Measurements from ENCODE around the gene INPP5E. TPM values are rescaled to one million over a fixed set of nuclear protein-coding genes. Genes with fewer than 3 reads are reported as not detected.
A peak's percentile ranks its signal among the peaks of the same experiment; 100 is the strongest.

Gene INPP5E
- total and polyA plus RNA-seq, 2 donors (not counting 1 experiment from before 2014, with no cell fraction given) = 3.9 to 7.8 TPM

DNA sequence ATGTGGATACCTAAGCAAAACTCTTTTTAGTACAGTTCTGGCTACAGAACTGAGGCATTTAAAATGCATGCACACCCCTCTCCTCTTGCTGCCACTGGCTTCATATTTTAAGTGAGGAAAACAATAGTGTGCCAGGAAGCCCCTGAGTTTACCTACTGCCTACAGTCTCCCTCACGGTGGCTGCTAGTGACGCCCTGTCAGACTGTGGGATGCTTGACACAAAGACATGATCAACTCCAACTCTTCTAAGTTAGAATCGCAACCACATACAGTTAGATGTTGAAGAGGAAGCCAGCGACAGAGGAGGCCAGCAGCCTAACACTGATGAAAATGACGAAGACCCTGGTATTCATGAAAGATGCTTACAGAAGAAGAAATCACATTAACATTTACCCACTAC is 41.9 kb upstream of the INPP5E start:
- H2AFZ ChIP-seq (ENCODE audit: low read length) = no peak overlapping the region
- H3K4me1 ChIP-seq (ENCODE audit: control insufficient read depth, extremely low read depth, insufficient read depth, low read length) = peaks cover 2% of the 10 kb centered on the region
- peaks cover 56% of the 10 kb centered on the region for H3K79me2 ChIP-seq (ENCODE audit: control insufficient read depth, insufficient read depth, low read length)
- no peaks in the 10 kb centered on the region for H4K20me1 ChIP-seq (ENCODE audit: control insufficient read depth, extremely low read depth, insufficient read depth, low read length)
- peaks cover 8% of the 10 kb centered on the region for H3K36me3 ChIP-seq (ENCODE audit: control insufficient read depth, insufficient read depth, low read length)
- no peaks in the 10 kb centered on the region for H3K27me3 ChIP-seq (ENCODE audit: control insufficient read depth, insufficient read depth, low read length)
- no peaks in the 10 kb centered on the region for H3K9me3 ChIP-seq (ENCODE audit: control insufficient read depth, insufficient read depth, low read depth, low read length)
- DNase-seq (ENCODE audit: low read depth in 2 of 2) = no peak
- peak overlapping the region; percentile 98 for H3K4me2 ChIP-seq (ENCODE audit: extremely low read depth, insufficient read depth, low read length)
- peak overlapping the region; percentile 82 to 97 (median 90) for H3K4me3 ChIP-seq (replicated peaks in 1 of 4; ENCODE audit: control extremely low read depth in 1 of 4, insufficient read depth in 1 of 4, low read depth in 3 of 4, low read length in 4 of 4)
- peak overlapping the region; percentile 99 for H3K27ac ChIP-seq (ENCODE audit: insufficient read depth, low read length)
- peak overlapping the region; percentile 99 for H3K9ac ChIP-seq (ENCODE audit: insufficient read depth, low read length)
- no peak for TF ChIP-seq EZH2 (IDR thresholded peaks at IDR 0.05; ENCODE audit: low read length, missing control alignments)
- TF ChIP-seq, protein P1, sequence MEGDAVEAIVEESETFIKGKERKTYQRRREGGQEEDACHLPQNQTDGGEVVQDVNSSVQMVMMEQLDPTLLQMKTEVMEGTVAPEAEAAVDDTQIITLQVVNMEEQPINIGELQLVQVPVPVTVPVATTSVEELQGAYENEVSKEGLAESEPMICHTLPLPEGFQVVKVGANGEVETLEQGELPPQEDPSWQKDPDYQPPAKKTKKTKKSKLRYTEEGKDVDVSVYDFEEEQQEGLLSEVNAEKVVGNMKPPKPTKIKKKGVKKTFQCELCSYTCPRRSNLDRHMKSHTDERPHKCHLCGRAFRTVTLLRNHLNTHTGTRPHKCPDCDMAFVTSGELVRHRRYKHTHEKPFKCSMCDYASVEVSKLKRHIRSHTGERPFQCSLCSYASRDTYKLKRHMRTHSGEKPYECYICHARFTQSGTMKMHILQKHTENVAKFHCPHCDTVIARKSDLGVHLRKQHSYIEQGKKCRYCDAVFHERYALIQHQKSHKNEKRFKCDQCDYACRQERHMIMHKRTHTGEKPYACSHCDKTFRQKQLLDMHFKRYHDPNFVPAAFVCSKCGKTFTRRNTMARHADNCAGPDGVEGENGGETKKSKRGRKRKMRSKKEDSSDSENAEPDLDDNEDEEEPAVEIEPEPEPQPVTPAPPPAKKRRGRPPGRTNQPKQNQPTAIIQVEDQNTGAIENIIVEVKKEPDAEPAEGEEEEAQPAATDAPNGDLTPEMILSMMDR (conservative IDR thresholded peaks at IDR 0.05 in 1 of 2, IDR thresholded peaks at IDR 0.05 in 1 of 2; ENCODE audit: low read depth in 1 of 2, low read length in 2 of 2) = no peak

DNA sequence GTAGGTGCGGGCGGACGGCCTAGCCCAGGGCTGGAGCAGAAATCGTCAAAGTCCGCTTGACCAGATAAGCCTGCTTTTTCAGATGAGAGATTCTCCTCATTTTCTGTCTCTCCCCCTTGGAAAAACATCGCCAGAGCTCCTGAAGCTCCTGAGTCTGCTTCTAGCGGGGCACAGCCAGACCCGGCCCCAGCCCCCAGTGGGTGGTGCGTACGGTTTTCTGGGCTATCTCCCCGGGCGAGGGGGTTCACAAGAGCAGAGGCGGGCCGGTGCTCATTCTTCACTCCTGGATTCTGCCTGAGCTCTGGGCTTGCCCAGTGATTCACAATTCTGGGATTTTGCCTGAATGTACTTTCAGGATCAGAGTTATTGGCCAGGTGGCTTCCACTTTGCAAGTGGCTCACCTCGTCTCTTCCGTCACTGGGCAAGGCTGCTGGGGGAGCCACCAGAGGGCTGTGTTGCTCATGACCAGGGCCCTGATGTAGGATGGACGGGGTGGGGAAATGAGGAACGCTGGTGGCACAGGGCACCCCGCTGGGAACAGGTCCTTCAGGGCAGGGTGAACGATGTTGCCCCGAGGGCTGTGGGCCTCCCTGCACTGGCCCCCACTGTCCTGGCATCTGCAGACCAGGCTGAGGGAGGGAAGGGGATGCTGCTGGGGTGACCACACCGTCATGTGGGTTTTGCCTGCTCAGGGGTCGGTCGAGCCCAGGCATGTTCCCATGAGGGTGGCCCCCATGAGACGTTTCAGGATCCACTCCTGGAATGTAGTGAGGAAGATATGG is 36.9 kb upstream of the INPP5E start:
- H4K20me1 ChIP-seq (ENCODE audit: control insufficient read depth, extremely low read depth, insufficient read depth, low read length) = no peaks in the 10 kb centered on the region
- no peak for DNase-seq (ENCODE audit: low read depth in 2 of 2)
- H3K9me3 ChIP-seq (ENCODE audit: control insufficient read depth, insufficient read depth, low read depth, low read length) = no peaks in the 10 kb centered on the region
- H3K27me3 ChIP-seq (ENCODE audit: control insufficient read depth, insufficient read depth, low read length) = no peaks in the 10 kb centered on the region
- H3K36me3 ChIP-seq (ENCODE audit: control insufficient read depth, insufficient read depth, low read length) = peaks cover 54% of the 10 kb centered on the region
- peaks cover 78% of the 10 kb centered on the region for H3K79me2 ChIP-seq (ENCODE audit: control insufficient read depth, insufficient read depth, low read length)
- H3K4me3 ChIP-seq (replicated peaks in 1 of 4; ENCODE audit: control extremely low read depth in 1 of 4, insufficient read depth in 1 of 4, low read depth in 3 of 4, low read length in 4 of 4) = no peak overlapping the region
- H3K27ac ChIP-seq (ENCODE audit: insufficient read depth, low read length) = no peak overlapping the region
- H3K9ac ChIP-seq (ENCODE audit: insufficient read depth, low read length) = no peak overlapping the region
- H3K4me1 ChIP-seq (ENCODE audit: control insufficient read depth, extremely low read depth, insufficient read depth, low read length) = no peaks in the 10 kb centered on the region
- no peak for TF ChIP-seq EZH2 (IDR thresholded peaks at IDR 0.05; ENCODE audit: low read length, missing control alignments)
- TF ChIP-seq, protein P1 (conservative IDR thresholded peaks at IDR 0.05 in 1 of 2, IDR thresholded peaks at IDR 0.05 in 1 of 2; ENCODE audit: low read depth in 1 of 2, low read length in 2 of 2) = no peak
- H3K4me2 ChIP-seq (ENCODE audit: extremely low read depth, insufficient read depth, low read length) = no peak overlapping the region
- no peak overlapping the region for H2AFZ ChIP-seq (ENCODE audit: low read length)

DNA sequence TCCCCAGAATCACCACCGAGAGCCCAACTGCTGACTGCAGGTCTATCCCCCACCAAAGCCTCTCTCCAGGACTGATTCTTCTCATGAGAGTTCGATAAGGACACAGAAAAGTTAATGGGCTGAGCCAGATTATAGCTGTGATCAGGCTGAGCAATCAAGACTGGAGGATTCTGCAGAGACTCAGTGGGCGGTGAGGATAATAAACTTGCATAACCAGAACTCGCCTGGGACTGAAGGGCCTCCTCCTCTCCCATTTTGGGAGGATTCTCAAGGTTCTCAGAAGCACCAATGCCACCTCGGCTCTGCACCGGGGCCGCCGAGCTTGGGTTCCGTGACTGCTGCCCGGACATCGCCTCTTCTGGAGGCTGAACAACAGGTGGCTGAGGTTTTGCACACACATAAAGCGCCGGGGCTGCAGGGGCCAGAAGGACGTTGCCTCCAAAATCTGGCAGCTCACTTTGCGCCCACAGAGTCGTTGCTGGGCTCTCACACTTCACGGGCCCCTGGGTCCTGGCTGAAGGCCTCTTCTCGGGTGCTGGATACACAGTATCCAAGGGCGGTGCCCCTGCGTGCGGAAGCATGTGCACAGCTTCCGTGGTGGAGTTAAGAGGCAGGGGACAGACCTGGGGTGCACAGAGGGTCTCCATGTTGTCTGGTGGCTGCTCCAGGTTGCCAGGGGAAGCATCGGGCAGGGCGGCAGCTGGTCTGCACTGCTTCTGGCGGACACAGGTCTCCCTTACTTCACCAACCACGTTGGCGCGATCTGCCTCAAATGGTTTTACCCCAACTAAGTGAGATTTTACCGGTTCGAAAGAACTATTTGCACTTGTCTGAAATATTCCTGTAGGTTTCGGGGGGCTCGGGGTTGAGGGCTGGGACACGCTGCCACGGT is 35.6 kb upstream of the INPP5E start:
- Histone ChIP-seq H3K27me3 (ENCODE audit: control insufficient read depth, insufficient read depth, low read length) (no peaks in the 10 kb centered on the region), H3K9ac (ENCODE audit: insufficient read depth, low read length) (no peak overlapping the region), H3K4me1 (ENCODE audit: control insufficient read depth, extremely low read depth, insufficient read depth, low read length) (no peaks in the 10 kb centered on the region), H3K4me3 (replicated peaks in 1 of 4; ENCODE audit: control extremely low read depth in 1 of 4, insufficient read depth in 1 of 4, low read depth in 3 of 4, low read length in 4 of 4) (no peak overlapping the region), H3K36me3 (ENCODE audit: control insufficient read depth, insufficient read depth, low read length) (peaks cover 60% of the 10 kb centered on the region), H4K20me1 (ENCODE audit: control insufficient read depth, extremely low read depth, insufficient read depth, low read length) (no peaks in the 10 kb centered on the region), H3K27ac (ENCODE audit: insufficient read depth, low read length) (no peak overlapping the region), H3K79me2 (ENCODE audit: control insufficient read depth, insufficient read depth, low read length) (peaks cover 72% of the 10 kb centered on the region), H2AFZ (ENCODE audit: low read length) (no peak overlapping the region), H3K9me3 (ENCODE audit: control insufficient read depth, insufficient read depth, low read depth, low read length) (no peaks in the 10 kb centered on the region), H3K4me2 (ENCODE audit: extremely low read depth, insufficient read depth, low read length) (no peak overlapping the region)
- TF ChIP-seq EZH2 (IDR thresholded peaks at IDR 0.05; ENCODE audit: low read length, missing control alignments) = no peak
- TF ChIP-seq, protein P1 (conservative IDR thresholded peaks at IDR 0.05 in 1 of 2, IDR thresholded peaks at IDR 0.05 in 1 of 2; ENCODE audit: low read depth in 1 of 2, low read length in 2 of 2) = no peak
- no peak for DNase-seq (ENCODE audit: low read depth in 2 of 2)
